SIG-M5 treated with dmso at 0.1 percent for 504 hours (cell line): ENCODE data around the gene RAD17.
A peak's percentile ranks its signal among the peaks of the same experiment; 100 is the strongest.
"Not testable (repeated sequence)": the region's sequence is repeated elsewhere in the genome, so short reads cannot be mapped to it uniquely, and the experiment has no call there.

ENCODE experiments used
- DNase-seq: peaks from one replicate; lab custom pipeline; 2025; ENCODE audit not compliant: unreplicated experiment; lab: John Stamatoyannopoulos, UW

The RAD17 gene

GRCh38 chr5:69369340-69370121 is at the start of gene RAD17, which contains the start of the genes AK6 and TAF9:
Gene RAD17 (plus strand): TSS chr5:69369818. CDS start chr5:69372209, 2,391 bp downstream.
Gene AK6 (minus strand): TSS chr5:69369520. CDS start chr5:69369490, 30 bp downstream.
Gene TAF9 (minus strand): TSS chr5:69369520. CDS start chr5:69365737, 3,783 bp downstream.
- DNase-seq: peak; percentile 89

GRCh38 chr5:69326365-69326764 is 43.3 kb upstream of the RAD17 start:
- no peak for DNase-seq

- DNase-seq: peak; percentile 45
Observed at GRCh38 chr5:69329905-69330489, 39.6 kb upstream of the RAD17 start.

- peak; percentile 55 for DNase-seq
Observed at GRCh38 chr5:69331528-69332445, 37.8 kb upstream of the RAD17 start.

- not testable (repeated sequence) for DNase-seq
Observed at GRCh38 chr5:69333668-69334315, 35.8 kb upstream of the RAD17 start.

- DNase-seq: peak; percentile 76
Observed at GRCh38 chr5:69334793-69335268, 34.8 kb upstream of the RAD17 start.

GRCh38 chr5:69335341-69335935 is 34.2 kb upstream of the RAD17 start:
- peak; percentile 78 for DNase-seq

- no peak for DNase-seq
Observed at GRCh38 chr5:69341520-69342161, 28.0 kb upstream of the RAD17 start.

- DNase-seq: no peak
Observed at GRCh38 chr5:69343083-69343482, 26.5 kb upstream of the RAD17 start.

GRCh38 chr5:69350664-69351063 is 19.0 kb upstream of the RAD17 start:
- no peak for DNase-seq

GRCh38 chr5:69359699-69360098 is 9.9 kb upstream of the RAD17 start:
- no peak for DNase-seq

- no peak for DNase-seq
Observed at GRCh38 chr5:69360442-69360841, 9.2 kb upstream of the RAD17 start.

GRCh38 chr5:69364414-69364813 is 5.2 kb upstream of the RAD17 start:
- DNase-seq: peak; percentile 71

GRCh38 chr5:69364850-69365249 is 4.8 kb upstream of the RAD17 start:
- DNase-seq: no peak

- peak; percentile 38 for DNase-seq
Observed at GRCh38 chr5:69367697-69368279, 1.8 kb upstream of the RAD17 start.

- DNase-seq: peak; percentile 62
Observed at GRCh38 chr5:69368458-69369339, 919 bp upstream of the RAD17 start.

- not testable (repeated sequence) for DNase-seq
Observed at GRCh38 chr5:69370335-69370734, 717 bp downstream of the RAD17 start.

GRCh38 chr5:69372394-69372793 is 2.8 kb downstream of the RAD17 start:
- DNase-seq: no peak
